Ureter (tissue), 1 donor: ENCODE results near the gene ATP5MC2. TPM values are rescaled to one million over a fixed set of nuclear protein-coding genes. Genes with fewer than 3 reads are reported as not detected.
"Not testable (repeated sequence)": the region's sequence is repeated elsewhere in the genome, so short reads cannot be mapped to it uniquely, and the experiment has no call there.

Experiments used
- DNase-seq: peaks from one replicate; pipeline ENCODE4 v3.0.0-alpha.2; 2020; ENCODE audit warnings: low spot score
- total RNA-seq: library from RNA; stranded (reverse); gene quantifications from one replicate; pipeline ENCODE4 v1.2.4, GENCODE V29; 2023
- donor health status: DM: yes; HTN: yes; CAD: no.

Gene ATP5MC2
- total RNA-seq, 1 donor from 2014 or later: 341 TPM

GRCh38 chr12:53646300-53646699, 29.6 kb downstream of the ATP5MC2 start:
- not testable (repeated sequence) for DNase-seq

- DNase-seq: no peak
Observed at GRCh38 chr12:53645165-53645564, 30.7 kb downstream of the ATP5MC2 start.

- DNase-seq: no peak
Observed at GRCh38 chr12:53644133-53644532, 31.8 kb downstream of the ATP5MC2 start.

- DNase-seq: no peak
Observed at GRCh38 chr12:53643232-53643979, 32.5 kb downstream of the ATP5MC2 start.

- DNase-seq: no peak
Observed at GRCh38 chr12:53638057-53638456, 37.8 kb downstream of the ATP5MC2 start.

GRCh38 chr12:53636641-53637040, 39.2 kb downstream of the ATP5MC2 start:
- DNase-seq: no peak

- DNase-seq: not testable (repeated sequence)
Observed at GRCh38 chr12:53635708-53636107, 40.2 kb downstream of the ATP5MC2 start.

GRCh38 chr12:53631721-53632120, 44.2 kb downstream of the ATP5MC2 start:
- no peak for DNase-seq

GRCh38 chr12:53627919-53628318, 48.0 kb downstream of the ATP5MC2 start:
- no peak for DNase-seq

- DNase-seq: no peak
Observed at GRCh38 chr12:53626702-53627169, 49.1 kb downstream of the ATP5MC2 start.

GRCh38 chr12:53625946-53626701, 49.8 kb downstream of the ATP5MC2 start, which contains the start of gene ATF7:
ATF7 (minus strand) TSS chr12:53626382; CDS start chr12:53601000, 25,382 bp downstream.
- peak; percentile 99 for DNase-seq

GRCh38 chr12:53625373-53625945, 50.4 kb downstream of the ATP5MC2 start:
- DNase-seq: no peak

- no peak for DNase-seq
Observed at GRCh38 chr12:53624956-53625355, 50.9 kb downstream of the ATP5MC2 start.

GRCh38 chr12:53624458-53624857, 51.4 kb downstream of the ATP5MC2 start:
- DNase-seq: no peak

- DNase-seq: no peak
Observed at GRCh38 chr12:53623548-53624385, 52.1 kb downstream of the ATP5MC2 start.

GRCh38 chr12:53622724-53623123, 53.2 kb downstream of the ATP5MC2 start:
- no peak for DNase-seq

GRCh38 chr12:53618275-53618674, 57.6 kb downstream of the ATP5MC2 start:
- no peak for DNase-seq

GRCh38 chr12:53617700-53618099, 58.2 kb downstream of the ATP5MC2 start:
- no peak for DNase-seq

GRCh38 chr12:53616950-53617349, 58.9 kb downstream of the ATP5MC2 start:
- no peak for DNase-seq
